Lower lobe of right lung (tissue), 2 donors: ENCODE measurements around the gene DMD. TPM values are rescaled to one million over a fixed set of nuclear protein-coding genes. Genes with fewer than 3 reads are reported as not detected.

Source experiments
- ATAC-seq, 2 donors: fragments of 200-7000 bp; cut with Tn5 transposase; one replicate each; pipeline ENCODE4 v1.9.1; 2020 to 2022; ENCODE audit warnings: mild to moderate bottlenecking in 2 of 2, moderate library complexity in 2 of 2
- DNase-seq: peaks from one replicate; pipeline ENCODE4 v3.0.0-alpha.2; 2020
- H3K27ac ChIP-seq: fragments of 200-600 bp; one replicate; pipeline ENCODE4 v1.8.0; 2022
- H3K27me3 ChIP-seq: fragments of 200-600 bp; one replicate; pipeline ENCODE4 v1.8.0; 2022; ENCODE audit warnings: low read depth
- H3K36me3 ChIP-seq: fragments of 200-600 bp; one replicate; pipeline ENCODE4 v1.8.0; 2022; ENCODE audit warnings: mild to moderate bottlenecking
- H3K4me1 ChIP-seq: fragments of 200-600 bp; one replicate; pipeline ENCODE4 v1.8.0; 2022
- H3K4me3 ChIP-seq: fragments of 200-600 bp; one replicate; pipeline ENCODE4 v1.8.0; 2022; ENCODE audit warnings: mild to moderate bottlenecking
- H3K9me3 ChIP-seq: fragments of 200-600 bp; one replicate; pipeline ENCODE4 v1.8.0; 2022
- CTCF ChIP-seq: fragments of 200-600 bp; IDR thresholded peaks from one replicate; pipeline ENCODE4 v1.8.0; 2022; ENCODE audit warnings: antibody characterized with exemption, mild to moderate bottlenecking
- intact Hi-C: fragments of 100-400 bp; cut with DNase I; formaldehyde crosslinking; loops from one replicate; pipeline ENCODE4 v1.11.0; 2022
- total RNA-seq: library from RNA; stranded (reverse); fragmentation: NEBNext Ultra II Directional; extraction: Animal tissue kit (Norgen Biotek cat#: 25700); gene quantifications from one replicate; pipeline ENCODE4 v1.2.1, GENCODE V29; 2021
- donor health status: DM: no; HTN: yes; CAD: no; lungs with severe emphysema.

DMD gene
- total RNA-seq, 1 donor from 2014 or later = 29.4 TPM

DNA sequence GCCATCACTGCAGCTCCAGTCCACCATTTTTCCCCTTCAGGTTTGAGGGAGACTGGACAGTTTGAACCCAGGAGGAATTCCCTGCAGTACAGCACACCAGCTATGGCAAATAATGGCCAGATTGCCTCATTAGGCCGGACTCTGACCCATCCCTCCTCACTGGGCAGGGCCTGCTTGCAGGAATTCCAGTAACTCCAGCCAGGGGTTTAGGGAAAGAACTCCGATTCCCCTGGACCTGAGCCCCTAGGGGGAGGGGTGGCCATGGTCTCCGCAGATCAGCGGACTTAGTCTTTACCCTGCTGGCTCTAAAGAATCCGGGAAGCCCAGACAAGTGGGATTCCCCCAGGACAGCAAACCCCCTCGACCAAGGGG, 342.8 kb downstream of the DMD start:
- ATAC-seq (no peak), DNase-seq (no peak)
- no peak for TF ChIP-seq CTCF
- Histone ChIP-seq H3K4me1 (no peaks in the 10 kb centered on the region), H3K27me3 (no peaks in the 10 kb centered on the region), H3K4me3 (no peak overlapping the region), H3K27ac (no peak overlapping the region), H3K36me3 (no peaks in the 10 kb centered on the region), H3K9me3 (no peaks in the 10 kb centered on the region)
- intact Hi-C loops = no loop called here

DNA sequence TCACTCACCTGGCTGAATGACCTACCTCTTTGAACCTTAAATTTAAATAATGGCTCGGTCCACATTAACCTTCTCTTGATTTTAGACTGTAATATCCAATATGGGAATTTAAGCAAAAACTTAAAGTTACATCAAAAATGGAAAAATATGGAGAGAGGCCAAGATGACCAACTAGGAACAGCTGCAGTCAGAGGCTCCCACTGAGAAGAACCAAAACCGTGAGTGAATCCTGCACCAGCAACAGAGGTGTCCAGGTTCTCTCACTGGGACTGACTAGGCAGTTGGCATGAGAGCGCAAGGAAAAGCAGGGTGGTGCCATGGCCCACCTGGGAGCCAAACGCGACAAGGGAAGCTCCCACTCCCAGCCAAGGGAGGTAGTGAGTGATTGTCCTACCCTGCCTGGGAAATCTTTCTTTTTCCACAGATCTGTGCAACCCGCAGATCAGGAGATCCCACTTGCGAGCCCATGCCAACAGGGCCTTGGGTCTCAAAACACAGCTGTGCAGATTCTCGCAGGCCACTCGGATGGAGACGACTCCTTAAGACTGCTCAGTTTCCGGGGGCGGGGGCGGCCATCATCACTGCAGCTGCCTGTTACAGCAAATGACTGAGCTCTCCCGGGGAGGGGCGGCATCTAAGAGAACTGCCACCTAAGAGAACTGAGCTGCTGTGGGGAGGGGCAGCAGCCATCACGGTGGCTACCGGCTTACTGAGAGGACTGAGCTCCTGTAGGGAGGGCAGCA, 343.4 kb downstream of the DMD start:
- Histone ChIP-seq H3K27me3 (no peaks in the 10 kb centered on the region), H3K4me3 (no peak overlapping the region), H3K36me3 (no peaks in the 10 kb centered on the region), H3K4me1 (no peaks in the 10 kb centered on the region), H3K27ac (no peak overlapping the region), H3K9me3 (no peaks in the 10 kb centered on the region)
- no peak for ATAC-seq
- intact Hi-C loops = no loop called here
- no peak for TF ChIP-seq CTCF
- no peak for DNase-seq

- intact Hi-C loops = no loop called here
Observed at GRCh38 chrX:32852203-32852602, 359.1 kb downstream of the DMD start.

DNA sequence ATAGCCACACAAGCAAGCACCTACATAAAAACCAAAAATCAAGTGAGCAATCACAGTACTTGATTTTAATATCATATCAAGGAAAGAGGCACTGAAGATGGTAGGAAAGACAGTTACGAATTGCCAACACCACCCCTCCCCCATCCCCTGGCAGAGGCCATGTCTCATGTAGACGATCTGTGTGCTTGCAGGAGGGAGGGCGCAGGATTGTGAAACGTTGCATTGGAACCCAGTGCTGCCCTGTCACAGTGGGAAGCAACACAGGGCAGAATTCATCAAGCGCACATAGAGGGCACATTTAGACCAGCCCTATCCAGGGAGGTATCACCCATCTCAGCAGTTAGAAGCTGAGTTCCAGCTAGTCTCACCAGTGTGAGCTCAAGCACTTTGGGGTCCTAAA, 359.8 kb downstream of the DMD start:
- no peak overlapping the region for H3K27ac ChIP-seq
- DNase-seq = no peak
- no peak for TF ChIP-seq CTCF
- ATAC-seq = no peak
- no peaks in the 10 kb centered on the region for H3K9me3 ChIP-seq
- no peaks in the 10 kb centered on the region for H3K4me1 ChIP-seq
- intact Hi-C loops = no loop called here
- no peaks in the 10 kb centered on the region for H3K27me3 ChIP-seq
- no peaks in the 10 kb centered on the region for H3K36me3 ChIP-seq
- no peak overlapping the region for H3K4me3 ChIP-seq

More at GRCh38 chrX:32852203-32852602, 359.1 kb downstream of the DMD start:
- H3K27ac ChIP-seq = no peak overlapping the region
- no peak for ATAC-seq
- no peaks in the 10 kb centered on the region for H3K4me1 ChIP-seq
- H3K9me3 ChIP-seq = no peaks in the 10 kb centered on the region
- TF ChIP-seq CTCF = no peak
- no peaks in the 10 kb centered on the region for H3K36me3 ChIP-seq
- H3K27me3 ChIP-seq = no peaks in the 10 kb centered on the region
- no peak overlapping the region for H3K4me3 ChIP-seq
- DNase-seq = no peak

DNA sequence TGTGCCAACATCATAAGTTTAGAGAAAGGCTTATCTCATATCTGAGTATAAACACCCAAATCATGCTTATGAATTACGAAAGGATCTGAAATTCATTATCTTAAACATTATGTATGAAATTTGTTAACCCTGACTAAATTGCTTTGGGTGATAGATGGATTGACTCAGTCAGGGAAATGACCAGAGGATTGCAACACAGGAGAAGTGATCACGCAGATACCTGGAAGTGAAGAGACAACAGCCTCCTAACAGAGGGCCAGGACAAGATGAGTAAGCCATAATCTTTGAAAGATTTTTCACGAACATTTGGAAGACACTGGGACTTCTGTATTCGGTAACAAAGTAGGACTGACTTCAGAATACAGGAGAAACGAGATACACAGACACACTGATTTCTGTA, 363.4 kb downstream of the DMD start:
- DNase-seq = no peak
- intact Hi-C loops = no loop called here
- Histone ChIP-seq H3K4me1 (no peaks in the 10 kb centered on the region), H3K36me3 (no peaks in the 10 kb centered on the region), H3K27ac (no peak overlapping the region), H3K27me3 (no peaks in the 10 kb centered on the region), H3K9me3 (no peaks in the 10 kb centered on the region), H3K4me3 (no peak overlapping the region)
- no peak for TF ChIP-seq CTCF
- ATAC-seq = no peak
